Measurements from ENCODE around the gene SRP9.

DNA sequence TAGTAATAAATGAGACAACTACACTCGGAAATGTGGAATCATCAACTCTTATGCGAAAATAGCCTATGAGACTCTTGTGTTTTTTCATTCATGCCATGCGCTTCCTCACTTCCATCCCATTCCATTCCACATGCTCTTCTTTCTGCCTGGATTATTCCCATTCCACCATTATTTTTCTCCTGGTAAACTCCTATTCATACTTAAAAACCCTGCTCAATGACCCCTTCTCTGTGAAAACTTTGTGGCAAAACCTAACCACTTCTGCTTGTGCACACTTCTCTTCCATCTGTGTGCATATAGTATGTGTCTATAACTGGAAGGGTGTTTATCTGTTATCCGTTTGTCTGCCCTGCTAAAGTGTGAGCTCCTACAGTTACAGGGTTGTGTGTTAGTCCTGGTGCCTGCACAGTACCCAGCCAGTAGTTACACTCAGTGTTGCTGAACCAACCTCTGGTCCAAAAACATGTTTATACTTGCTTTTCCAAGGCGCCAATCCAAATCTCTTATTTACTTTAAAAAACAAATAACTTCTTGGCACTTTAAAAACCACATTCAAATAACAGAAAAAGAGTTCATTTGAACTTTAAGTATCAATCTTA lies 43.0 kb downstream of the SRP9 start:
- TF ChIP-seq, protein P1, sequence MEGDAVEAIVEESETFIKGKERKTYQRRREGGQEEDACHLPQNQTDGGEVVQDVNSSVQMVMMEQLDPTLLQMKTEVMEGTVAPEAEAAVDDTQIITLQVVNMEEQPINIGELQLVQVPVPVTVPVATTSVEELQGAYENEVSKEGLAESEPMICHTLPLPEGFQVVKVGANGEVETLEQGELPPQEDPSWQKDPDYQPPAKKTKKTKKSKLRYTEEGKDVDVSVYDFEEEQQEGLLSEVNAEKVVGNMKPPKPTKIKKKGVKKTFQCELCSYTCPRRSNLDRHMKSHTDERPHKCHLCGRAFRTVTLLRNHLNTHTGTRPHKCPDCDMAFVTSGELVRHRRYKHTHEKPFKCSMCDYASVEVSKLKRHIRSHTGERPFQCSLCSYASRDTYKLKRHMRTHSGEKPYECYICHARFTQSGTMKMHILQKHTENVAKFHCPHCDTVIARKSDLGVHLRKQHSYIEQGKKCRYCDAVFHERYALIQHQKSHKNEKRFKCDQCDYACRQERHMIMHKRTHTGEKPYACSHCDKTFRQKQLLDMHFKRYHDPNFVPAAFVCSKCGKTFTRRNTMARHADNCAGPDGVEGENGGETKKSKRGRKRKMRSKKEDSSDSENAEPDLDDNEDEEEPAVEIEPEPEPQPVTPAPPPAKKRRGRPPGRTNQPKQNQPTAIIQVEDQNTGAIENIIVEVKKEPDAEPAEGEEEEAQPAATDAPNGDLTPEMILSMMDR (conservative IDR thresholded peaks at IDR 0.05; ENCODE audit: low read depth in 2 of 2): no peak
- TF ChIP-seq EZH2 (IDR thresholded peaks at IDR 0.05; ENCODE audit: low read depth, unreplicated experiment) (no peak), EZH2phosphoT487 (IDR thresholded peaks at IDR 0.05; ENCODE audit: unreplicated experiment) (no peak), POLR2AphosphoS5 (IDR thresholded peaks at IDR 0.05; ENCODE audit: low read depth) (no peak), ZNF331 (CRISPR knock-in tag; IDR thresholded peaks at IDR 0.05; ENCODE audit: low read depth) (no peak), CREB1 (CRISPR knock-in tag; IDR thresholded peaks at IDR 0.05; ENCODE audit: low read depth) (no peak), JUNB (IDR thresholded peaks at IDR 0.05; ENCODE audit: unreplicated experiment) (no peak), STAT1 (IDR thresholded peaks at IDR 0.05; ENCODE audit: unreplicated experiment) (no peak), NANOG (IDR thresholded peaks at IDR 0.05; ENCODE audit: borderline replicate concordance) (no peak)
- TF ChIP-seq, protein P2, sequence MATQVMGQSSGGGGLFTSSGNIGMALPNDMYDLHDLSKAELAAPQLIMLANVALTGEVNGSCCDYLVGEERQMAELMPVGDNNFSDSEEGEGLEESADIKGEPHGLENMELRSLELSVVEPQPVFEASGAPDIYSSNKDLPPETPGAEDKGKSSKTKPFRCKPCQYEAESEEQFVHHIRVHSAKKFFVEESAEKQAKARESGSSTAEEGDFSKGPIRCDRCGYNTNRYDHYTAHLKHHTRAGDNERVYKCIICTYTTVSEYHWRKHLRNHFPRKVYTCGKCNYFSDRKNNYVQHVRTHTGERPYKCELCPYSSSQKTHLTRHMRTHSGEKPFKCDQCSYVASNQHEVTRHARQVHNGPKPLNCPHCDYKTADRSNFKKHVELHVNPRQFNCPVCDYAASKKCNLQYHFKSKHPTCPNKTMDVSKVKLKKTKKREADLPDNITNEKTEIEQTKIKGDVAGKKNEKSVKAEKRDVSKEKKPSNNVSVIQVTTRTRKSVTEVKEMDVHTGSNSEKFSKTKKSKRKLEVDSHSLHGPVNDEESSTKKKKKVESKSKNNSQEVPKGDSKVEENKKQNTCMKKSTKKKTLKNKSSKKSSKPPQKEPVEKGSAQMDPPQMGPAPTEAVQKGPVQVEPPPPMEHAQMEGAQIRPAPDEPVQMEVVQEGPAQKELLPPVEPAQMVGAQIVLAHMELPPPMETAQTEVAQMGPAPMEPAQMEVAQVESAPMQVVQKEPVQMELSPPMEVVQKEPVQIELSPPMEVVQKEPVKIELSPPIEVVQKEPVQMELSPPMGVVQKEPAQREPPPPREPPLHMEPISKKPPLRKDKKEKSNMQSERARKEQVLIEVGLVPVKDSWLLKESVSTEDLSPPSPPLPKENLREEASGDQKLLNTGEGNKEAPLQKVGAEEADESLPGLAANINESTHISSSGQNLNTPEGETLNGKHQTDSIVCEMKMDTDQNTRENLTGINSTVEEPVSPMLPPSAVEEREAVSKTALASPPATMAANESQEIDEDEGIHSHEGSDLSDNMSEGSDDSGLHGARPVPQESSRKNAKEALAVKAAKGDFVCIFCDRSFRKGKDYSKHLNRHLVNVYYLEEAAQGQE (IDR thresholded peaks at IDR 0.05; ENCODE audit: unreplicated experiment): no peak
- TF ChIP-seq, protein P3, sequence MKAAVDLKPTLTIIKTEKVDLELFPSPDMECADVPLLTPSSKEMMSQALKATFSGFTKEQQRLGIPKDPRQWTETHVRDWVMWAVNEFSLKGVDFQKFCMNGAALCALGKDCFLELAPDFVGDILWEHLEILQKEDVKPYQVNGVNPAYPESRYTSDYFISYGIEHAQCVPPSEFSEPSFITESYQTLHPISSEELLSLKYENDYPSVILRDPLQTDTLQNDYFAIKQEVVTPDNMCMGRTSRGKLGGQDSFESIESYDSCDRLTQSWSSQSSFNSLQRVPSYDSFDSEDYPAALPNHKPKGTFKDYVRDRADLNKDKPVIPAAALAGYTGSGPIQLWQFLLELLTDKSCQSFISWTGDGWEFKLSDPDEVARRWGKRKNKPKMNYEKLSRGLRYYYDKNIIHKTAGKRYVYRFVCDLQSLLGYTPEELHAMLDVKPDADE (IDR thresholded peaks at IDR 0.05): no peak
- TF ChIP-seq, protein P4, sequence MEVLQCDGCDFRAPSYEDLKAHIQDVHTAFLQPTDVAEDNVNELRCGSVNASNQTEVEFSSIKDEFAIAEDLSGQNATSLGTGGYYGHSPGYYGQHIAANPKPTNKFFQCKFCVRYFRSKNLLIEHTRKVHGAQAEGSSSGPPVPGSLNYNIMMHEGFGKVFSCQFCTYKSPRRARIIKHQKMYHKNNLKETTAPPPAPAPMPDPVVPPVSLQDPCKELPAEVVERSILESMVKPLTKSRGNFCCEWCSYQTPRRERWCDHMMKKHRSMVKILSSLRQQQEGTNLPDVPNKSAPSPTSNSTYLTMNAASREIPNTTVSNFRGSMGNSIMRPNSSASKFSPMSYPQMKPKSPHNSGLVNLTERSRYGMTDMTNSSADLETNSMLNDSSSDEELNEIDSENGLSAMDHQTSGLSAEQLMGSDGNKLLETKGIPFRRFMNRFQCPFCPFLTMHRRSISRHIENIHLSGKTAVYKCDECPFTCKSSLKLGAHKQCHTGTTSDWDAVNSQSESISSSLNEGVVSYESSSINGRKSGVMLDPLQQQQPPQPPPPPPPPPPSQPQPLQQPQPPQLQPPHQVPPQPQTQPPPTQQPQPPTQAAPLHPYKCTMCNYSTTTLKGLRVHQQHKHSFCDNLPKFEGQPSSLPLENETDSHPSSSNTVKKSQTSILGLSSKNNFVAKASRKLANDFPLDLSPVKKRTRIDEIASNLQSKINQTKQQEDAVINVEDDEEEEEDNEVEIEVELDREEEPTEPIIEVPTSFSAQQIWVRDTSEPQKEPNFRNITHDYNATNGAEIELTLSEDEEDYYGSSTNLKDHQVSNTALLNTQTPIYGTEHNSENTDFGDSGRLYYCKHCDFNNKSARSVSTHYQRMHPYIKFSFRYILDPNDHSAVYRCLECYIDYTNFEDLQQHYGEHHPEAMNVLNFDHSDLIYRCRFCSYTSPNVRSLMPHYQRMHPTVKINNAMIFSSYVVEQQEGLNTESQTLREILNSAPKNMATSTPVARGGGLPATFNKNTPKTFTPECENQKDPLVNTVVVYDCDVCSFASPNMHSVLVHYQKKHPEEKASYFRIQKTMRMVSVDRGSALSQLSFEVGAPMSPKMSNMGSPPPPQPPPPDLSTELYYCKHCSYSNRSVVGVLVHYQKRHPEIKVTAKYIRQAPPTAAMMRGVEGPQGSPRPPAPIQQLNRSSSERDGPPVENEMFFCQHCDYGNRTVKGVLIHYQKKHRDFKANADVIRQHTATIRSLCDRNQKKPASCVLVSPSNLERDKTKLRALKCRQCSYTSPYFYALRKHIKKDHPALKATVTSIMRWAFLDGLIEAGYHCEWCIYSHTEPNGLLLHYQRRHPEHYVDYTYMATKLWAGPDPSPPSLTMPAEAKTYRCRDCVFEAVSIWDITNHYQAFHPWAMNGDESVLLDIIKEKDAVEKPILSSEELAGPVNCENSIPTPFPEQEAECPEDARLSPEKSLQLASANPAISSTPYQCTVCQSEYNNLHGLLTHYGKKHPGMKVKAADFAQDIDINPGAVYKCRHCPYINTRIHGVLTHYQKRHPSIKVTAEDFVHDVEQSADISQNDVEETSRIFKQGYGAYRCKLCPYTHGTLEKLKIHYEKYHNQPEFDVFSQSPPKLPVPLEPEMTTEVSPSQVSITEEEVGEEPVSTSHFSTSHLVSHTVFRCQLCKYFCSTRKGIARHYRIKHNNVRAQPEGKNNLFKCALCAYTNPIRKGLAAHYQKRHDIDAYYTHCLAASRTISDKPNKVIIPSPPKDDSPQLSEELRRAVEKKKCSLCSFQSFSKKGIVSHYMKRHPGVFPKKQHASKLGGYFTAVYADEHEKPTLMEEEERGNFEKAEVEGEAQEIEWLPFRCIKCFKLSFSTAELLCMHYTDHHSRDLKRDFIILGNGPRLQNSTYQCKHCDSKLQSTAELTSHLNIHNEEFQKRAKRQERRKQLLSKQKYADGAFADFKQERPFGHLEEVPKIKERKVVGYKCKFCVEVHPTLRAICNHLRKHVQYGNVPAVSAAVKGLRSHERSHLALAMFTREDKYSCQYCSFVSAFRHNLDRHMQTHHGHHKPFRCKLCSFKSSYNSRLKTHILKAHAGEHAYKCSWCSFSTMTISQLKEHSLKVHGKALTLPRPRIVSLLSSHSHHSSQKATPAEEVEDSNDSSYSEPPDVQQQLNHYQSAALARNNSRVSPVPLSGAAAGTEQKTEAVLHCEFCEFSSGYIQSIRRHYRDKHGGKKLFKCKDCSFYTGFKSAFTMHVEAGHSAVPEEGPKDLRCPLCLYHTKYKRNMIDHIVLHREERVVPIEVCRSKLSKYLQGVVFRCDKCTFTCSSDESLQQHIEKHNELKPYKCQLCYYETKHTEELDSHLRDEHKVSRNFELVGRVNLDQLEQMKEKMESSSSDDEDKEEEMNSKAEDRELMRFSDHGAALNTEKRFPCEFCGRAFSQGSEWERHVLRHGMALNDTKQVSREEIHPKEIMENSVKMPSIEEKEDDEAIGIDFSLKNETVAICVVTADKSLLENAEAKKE (CRISPR knock-in tag; IDR thresholded peaks at IDR 0.05): no peak

All from GM23338 (cell line).